ENCODE data around the gene LAMA2. TPM values are rescaled to one million over a fixed set of nuclear protein-coding genes. Genes with fewer than 3 reads are reported as not detected.

Gene LAMA2
- total RNA-seq, 1 donor from 2014 or later: 1.4 TPM

DNA sequence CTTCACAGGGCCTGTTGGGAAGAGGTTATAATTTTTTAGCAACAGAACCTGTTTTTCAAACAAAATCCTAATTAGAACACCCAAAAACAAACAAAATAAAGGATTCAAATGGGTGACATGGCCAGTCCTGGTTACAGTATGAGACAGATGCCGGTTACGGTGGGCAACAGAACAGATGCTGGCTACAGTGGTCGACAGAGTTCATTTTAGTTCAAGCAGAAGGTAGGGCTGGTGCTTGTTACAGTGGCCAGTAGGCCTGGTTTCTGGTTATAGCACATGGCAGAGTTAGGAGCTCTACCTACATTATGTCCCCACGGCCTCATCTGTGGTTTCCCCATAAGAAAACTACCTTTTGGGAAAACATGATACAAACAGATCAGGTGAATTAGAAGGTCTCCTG, 327.7 kb downstream of the LAMA2 start:
- intact Hi-C loops (cut with micrococcal nuclease): no loop called here

DNA sequence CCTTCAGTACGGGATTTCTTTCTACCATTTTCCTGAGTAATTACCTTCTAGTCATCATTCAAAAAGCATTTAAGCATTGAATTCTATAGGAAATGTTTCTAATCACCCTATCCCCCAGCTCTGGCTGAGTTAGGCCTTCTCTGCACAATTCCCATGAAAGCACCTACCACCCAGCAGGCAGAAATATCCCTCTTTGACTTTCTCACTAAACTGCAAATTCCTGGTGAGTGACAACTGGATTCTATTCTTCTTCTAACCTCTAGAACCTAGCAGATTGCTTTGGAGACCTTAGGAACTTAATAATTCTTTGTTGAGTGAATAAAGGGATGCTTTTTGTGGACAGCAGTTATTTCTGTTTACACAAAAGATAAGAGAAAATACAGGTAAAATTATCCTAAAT, 328.7 kb downstream of the LAMA2 start:
- intact Hi-C loops (cut with micrococcal nuclease): no loop called here

GRCh38 chr6:129212081-129212480, 329.1 kb downstream of the LAMA2 start:
- intact Hi-C loops (cut with micrococcal nuclease): no loop called here

DNA sequence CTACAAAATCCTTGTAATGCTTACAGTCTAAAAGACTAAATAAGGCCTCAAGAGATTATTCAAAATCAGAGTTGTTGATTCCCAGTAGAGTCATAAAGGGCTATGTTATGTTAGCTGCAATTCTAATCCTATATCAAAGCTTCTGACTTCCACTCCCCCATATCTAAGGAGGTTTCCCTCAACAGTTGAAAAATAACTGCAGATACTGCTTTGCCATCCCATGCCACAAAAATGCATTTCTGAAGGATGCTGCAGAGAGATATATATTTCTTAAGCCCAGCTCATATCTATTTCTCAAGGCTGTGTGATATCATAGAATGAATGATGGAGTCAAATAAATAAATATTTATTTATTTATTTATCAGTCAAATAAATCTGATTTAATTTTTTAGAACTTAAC, 332.3 kb downstream of the LAMA2 start:
- intact Hi-C loops (cut with micrococcal nuclease): no loop called here

GRCh38 chr6:129215916-129216520, 333.1 kb downstream of the LAMA2 start:
- intact Hi-C loops (cut with micrococcal nuclease): no loop called here

DNA sequence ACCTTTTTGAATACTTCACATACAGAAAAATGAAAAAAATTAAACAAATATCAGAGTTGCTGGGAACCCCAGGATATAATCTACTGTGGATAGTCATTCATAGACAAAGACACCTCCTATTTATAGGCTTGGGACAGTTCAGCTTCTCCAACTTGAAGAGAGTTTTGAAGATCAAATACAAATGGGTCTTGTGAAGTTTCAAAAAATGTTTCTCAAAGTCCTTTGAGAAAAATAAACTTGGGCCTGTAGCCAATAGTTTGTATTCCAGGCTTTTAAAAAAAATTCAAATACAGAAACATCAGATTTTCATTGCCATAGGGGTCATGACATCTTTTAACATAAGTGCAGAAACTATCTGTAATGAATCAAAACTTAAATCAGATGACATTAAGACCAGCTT, 334.8 kb downstream of the LAMA2 start:
- intact Hi-C loops (cut with micrococcal nuclease): no loop called here

- intact Hi-C loops (cut with micrococcal nuclease): no loop called here
These were observed 350.7 kb downstream of the LAMA2 start for GRCh38 chr6:129233458-129234134.

GRCh38 chr6:129235167-129236000, 352.4 kb downstream of the LAMA2 start:
- intact Hi-C loops (cut with micrococcal nuclease): no loop called here

DNA sequence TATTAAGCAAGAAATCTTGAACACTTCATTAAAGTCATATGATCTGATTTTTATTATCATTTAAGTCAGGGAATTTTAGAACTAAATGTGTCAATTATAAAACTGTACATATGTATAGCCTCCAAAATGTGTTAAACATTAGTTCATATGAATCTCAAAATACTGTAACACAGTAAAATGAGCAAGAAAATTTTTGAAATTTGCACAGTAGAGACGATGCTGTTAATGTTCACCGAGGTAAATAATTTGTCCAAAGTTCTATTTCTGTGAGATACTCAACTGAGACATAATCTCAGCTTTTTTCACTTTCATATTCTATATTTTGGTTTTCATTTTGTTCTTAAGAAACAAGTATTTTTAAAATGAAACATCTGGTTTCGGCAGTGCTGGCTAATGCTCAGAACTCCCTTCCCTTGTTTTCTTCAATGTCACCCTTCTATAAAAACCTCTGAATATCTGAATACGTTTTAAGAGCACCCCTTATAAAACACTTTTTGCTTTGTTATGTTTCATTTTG, 353.1 kb downstream of the LAMA2 start:
- intact Hi-C loops (cut with micrococcal nuclease): no loop called here

- intact Hi-C loops (cut with micrococcal nuclease): no loop called here
These were observed 356.1 kb downstream of the LAMA2 start for GRCh38 chr6:129238991-129239390.

- intact Hi-C loops (cut with micrococcal nuclease): no loop called here
These were observed 357.0 kb downstream of the LAMA2 start for GRCh38 chr6:129239825-129240491.

GRCh38 chr6:129240492-129240853, 357.5 kb downstream of the LAMA2 start:
- intact Hi-C loops (cut with micrococcal nuclease): no loop called here

- intact Hi-C loops (cut with micrococcal nuclease): no loop called here
These were observed 359.6 kb downstream of the LAMA2 start for GRCh38 chr6:129242546-129242945.

DNA sequence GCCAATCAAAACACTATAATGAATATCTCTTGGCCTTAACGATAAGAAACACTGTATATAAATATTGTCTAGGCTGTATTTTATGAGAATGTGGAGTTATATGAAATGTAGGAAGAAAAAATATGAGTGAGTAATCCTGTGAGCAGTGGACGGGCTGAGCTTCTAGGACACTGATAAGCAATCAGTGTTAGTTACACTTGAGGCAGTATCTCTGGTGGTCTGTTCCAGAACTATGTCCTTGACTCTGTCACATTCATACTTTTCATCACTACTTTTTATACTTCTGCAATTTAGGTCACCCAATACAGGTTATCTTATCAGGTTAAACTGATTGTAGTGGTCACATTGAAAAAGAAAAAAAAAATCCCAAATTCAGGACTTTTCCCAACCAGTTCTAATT, 360.4 kb downstream of the LAMA2 start:
- intact Hi-C loops (cut with micrococcal nuclease): no loop called here

DNA sequence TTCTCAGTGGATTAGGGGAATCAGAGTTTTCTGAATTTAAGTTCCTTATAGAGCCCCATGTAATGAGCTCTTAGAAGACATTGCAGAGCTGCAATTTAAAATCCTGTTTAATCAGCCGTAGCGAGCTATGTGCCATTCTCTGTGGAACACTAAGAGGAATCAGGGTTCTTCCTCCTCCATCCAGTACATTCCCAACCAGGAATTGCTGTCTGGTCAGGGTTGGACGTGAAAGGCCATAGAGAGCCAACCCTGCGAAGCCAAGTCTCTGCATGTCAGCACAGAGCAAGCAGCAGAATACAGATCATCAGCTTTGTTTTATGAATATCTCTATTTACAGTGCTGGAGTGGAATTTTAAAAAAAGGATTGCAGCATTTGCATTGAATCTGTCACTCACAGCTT, 366.0 kb downstream of the LAMA2 start:
- intact Hi-C loops (cut with micrococcal nuclease): no loop called here

DNA sequence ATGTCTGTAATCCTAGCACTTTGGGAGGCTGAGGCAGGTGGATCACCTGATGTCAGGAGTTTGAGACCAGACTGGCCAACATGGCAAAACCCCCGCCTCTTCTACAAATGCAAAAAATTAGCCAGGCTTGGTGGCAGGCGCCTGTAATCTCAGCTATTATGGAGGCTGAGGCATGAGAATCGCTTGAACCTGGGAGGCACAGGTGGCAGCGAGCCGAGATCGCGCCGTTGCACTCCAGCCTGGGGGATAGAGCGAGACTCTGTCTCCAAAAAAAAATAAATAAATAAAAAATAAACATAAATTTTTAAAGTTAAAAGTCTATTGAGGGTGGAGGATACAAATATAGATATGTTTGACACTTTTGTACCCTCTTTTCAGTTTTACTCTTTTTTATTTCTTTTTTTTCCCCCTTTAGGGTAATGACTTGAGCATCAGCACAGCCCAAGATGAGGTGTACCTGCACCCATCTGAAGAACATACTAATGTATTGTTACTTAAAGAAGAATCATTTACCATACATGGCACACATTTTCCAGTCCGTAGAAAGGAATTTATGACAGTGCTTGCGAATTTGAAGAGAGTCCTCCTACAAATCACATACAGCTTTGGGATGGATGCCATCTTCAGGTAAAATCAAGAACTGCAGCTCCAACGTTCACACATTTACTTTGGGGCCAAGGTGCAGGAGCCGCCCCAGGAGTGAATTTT, 368.9 kb downstream of the LAMA2 start:
- intact Hi-C loops (cut with micrococcal nuclease): loop anchor here (10.0 kb wide), 1 partner anchor 527 kb away; no protein-coding TSS in a partner anchor

DNA sequence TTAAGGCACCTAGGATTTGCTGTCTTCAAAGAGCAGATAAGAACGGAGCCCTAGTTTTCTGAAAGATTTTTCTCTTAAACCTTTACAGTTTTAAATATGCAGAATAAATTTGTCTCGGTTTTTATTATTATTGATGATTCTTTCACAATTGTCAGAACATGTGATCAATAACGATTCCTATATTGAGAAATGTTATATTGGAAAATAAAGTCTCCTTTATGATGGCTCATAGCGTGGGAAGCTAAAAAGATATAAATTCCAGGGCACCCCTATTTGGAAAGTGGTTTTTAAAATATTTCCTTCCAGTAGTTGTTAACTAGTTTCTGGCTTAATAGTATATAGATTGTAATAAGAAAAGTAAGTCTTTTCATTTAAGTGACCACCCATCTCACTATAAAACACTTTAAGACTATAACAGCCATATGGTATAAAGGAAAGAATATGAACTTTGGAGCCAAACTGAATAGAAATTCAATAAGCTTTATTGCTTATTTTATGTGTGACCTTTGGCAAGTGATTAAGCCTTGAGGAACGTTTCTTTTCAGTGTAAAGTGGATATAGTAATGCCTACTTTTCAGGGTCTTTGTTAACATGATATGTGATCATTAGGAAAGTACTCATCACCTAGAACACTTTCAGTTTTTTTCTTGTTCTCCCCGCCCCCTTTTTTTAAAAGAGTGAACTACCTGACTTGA, 369.6 kb downstream of the LAMA2 start:
- intact Hi-C loops (cut with micrococcal nuclease): loop anchor here (10.0 kb wide), 1 partner anchor 528 kb away; no protein-coding TSS in a partner anchor

DNA sequence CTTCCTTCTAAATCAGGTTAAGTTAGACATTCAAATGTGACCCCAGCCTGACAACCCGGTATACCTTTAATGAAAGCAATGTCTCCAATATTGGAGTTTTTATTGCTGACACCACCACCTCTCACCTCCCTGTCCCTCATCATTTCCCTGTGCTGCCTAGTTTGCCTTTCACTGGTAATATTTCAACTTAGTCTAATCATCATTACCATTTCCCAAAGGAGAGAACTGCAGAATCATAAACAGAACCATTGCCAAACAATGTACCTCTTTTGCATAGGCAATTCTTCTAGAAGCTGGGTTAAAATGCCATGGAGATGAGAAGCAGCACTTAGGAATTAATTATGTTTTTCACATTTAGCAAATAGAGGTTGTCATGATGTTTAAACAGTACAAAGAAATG, 370.3 kb downstream of the LAMA2 start:
- intact Hi-C loops (cut with micrococcal nuclease): loop anchor here (10.0 kb wide), 1 partner anchor 528 kb away; no protein-coding TSS in a partner anchor

- intact Hi-C loops (cut with micrococcal nuclease): loop anchor here (10.0 kb wide), 1 partner anchor 529 kb away; no protein-coding TSS in a partner anchor
These were observed 370.8 kb downstream of the LAMA2 start for GRCh38 chr6:129253727-129254126.

GRCh38 chr6:129257196-129257595, 374.3 kb downstream of the LAMA2 start:
- intact Hi-C loops (cut with micrococcal nuclease): loop anchor here (10.0 kb wide), 1 partner anchor 532 kb away; no protein-coding TSS in a partner anchor

All from T-helper 2 cell treated with Interferon-gamma antibody and Interleukin-4, amounts not matched to agents 100 ng/mL and 5 ng/mL, for 36 hours (primary cell).